SIG-M5 (cell line): ENCODE measurements around the gene NFIX.

Experiments used
- DNase-seq: peaks from one replicate; lab custom pipeline; 2025; lab: John Stamatoyannopoulos, UW

The NFIX gene

GRCh38 chr19:13056052-13056660 lies 60.9 kb downstream of the NFIX start:
- no peak for DNase-seq

DNA sequence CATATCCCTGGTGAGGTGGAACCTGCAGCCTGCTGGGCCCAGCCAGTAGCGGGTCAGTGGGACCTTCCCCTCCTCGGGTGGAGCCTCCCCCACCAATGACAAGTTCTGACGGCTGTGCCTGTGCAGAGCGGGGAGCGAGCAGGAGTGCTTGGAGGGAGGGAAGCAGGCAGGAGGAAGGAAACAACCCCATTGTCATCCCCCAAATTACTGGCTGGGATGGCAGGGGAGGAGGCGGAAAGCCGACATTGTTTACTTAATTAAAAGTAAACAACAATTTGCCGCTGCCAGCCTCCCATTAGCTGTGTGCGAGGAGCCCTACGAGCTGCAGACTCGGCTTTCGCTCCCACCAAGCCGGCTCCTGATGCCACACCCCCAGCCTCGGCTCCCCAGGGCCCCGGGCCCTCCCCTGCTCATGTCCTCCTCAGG lies 61.9 kb downstream of the NFIX start:
- no peak for DNase-seq

DNA sequence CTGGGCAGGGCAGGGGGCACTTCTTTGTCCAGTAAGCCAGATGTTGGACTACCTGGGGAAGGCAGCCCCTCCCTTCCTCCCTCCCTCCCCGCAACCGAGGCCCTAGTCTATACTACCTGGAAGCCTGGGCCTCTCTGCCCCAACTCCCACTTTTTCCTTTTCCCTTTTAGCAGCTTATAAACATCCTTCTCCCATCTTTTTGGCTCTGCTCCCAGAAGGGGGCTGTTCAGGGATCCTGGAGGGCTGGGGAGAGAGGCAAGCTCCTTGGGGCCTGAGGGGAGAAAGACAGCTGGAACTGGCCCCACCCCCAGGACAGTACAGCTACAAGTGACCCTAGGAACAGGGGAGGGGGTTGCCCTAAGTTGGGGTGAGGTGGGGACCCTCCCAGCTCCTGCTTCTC lies 62.5 kb downstream of the NFIX start:
- no peak for DNase-seq

DNA sequence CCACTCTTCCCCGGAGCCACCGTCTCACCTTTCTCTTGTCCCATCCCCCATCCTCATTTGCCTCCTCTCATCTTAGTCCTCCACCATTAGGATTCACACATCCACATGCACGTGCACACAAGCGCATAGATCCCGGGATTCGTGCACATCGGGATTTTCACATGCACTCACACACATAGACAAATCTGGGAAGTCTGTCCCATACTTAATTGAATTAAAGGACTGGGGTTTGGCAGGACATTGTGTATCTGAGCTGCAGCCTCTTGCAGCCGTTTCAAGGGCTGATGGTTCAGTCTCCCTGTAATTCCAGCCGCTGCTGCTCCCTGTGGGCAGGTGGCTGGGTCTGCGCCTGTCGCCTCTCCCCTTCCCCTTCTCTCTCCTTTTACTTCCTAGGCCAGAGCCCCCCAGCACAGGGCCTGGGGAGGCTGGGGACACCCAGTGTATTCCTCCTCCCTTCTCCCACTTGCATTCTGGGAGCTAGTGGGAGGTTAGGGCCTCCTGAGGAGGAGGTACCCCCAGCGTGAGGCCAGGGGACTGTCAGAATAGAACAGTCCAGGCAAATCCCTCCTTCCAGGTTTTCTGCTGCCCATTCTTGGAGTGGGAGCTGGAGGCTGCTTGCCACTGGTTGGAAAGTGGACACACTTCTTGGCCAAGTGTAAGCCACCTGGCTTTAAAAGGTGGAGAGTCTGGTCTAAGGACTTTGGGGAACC lies 63.8 kb downstream of the NFIX start:
- DNase-seq, result no peak

GRCh38 chr19:13060233-13060963 lies 65.1 kb downstream of the NFIX start:
- no peak for DNase-seq

- DNase-seq, result no peak
Observed at GRCh38 chr19:13060964-13061927, 66.0 kb downstream of the NFIX start.

- no peak for DNase-seq
Observed at GRCh38 chr19:13062317-13062716, 67.0 kb downstream of the NFIX start.

GRCh38 chr19:13063461-13064091 lies 68.3 kb downstream of the NFIX start:
- DNase-seq, result no peak

- no peak for DNase-seq
Observed at GRCh38 chr19:13064092-13064489, 68.8 kb downstream of the NFIX start.

- DNase-seq, result no peak
Observed at GRCh38 chr19:13066226-13066625, 71.0 kb downstream of the NFIX start.

DNA sequence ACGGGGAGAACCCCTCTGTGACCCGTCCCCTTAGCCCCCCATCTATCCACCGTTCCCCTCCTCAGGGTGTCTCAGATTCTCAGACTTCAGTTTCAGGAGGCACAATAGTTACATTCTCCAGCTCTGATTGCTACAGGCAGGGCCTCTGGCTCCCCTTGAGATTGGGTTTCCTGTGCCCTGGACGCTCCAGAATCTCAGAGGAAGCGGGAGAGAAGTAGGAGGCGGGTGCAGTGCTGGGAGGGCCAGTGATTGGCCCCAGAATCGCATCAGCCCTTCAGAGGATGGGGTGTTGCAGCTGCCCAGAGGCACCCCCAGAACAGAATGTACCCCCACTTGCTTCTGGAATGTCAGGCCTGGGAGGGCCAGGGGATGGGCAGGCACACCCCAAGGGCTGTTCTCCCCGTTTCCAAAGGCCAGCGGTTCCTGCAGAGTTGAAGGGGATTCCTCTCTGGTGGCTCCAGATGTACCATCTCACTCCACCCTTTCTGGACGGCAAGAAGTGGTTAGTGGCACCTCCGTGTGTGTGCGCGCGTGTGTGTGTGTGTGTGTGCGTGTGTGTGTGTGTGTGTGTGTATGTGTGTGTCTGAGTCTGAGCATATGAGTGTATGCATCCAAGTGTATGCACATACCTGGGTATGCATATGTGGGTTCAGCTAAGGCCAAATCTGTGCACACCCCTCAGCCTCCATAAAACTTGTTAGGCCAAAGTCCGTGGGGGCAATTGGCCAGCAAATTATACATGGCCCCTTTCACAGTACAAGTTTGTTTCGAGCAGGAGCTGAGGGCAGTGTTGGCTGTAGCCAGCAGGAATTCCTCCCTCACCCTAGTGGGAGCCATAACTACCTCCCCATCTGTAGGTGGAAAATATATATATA lies 71.9 kb downstream of the NFIX start:
- no peak for DNase-seq

- no peak for DNase-seq
Observed at GRCh38 chr19:13068085-13068846, 73.0 kb downstream of the NFIX start.

DNA sequence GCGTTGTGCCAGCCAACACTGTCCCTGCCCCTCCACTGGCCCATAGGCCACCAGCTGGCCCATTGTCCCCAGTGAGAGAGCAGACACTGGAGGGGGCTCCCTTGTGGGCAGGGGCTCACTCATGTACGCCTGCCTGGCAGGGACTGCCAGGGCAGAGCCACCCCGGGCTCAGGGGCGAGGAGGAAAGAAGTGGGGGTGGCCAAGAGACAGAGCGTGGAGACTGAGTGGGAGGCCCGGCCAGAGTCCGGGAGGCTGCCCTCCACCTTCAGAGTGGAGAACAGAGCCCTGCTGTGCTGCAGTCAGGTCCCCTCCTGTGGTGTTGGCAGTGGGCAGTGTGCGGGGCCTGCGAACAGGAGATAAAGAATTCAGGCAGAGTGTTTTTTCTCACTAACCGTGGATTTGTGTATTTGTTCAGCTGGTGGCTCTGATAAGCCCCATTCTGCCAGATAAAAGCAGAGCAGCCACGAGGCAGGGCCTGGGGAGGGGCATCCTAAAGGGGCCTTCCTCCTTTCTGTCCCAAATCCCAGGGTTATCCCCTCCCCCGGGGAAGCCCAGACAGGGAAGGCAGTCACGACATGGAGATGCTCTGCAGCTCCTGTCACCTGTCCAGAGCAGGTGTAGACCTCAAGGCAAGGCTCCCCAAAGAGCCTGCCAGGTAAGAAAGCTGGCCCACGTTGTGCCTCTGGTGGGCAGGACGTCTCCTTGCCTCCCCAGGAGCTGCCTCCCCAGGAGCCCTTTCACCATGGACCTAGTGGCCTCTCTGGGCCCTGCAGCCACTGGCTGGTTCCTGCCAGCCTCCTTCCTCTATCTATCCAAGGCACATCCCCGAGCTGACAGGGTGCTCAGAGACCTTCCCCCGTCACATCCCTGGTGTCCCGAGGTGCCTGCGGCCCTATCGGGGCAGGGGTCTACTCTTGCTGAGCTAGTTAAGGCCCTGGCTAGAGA lies 74.4 kb downstream of the NFIX start:
- DNase-seq, result no peak

GRCh38 chr19:13070425-13071140 lies 75.3 kb downstream of the NFIX start:
- no peak for DNase-seq

DNA sequence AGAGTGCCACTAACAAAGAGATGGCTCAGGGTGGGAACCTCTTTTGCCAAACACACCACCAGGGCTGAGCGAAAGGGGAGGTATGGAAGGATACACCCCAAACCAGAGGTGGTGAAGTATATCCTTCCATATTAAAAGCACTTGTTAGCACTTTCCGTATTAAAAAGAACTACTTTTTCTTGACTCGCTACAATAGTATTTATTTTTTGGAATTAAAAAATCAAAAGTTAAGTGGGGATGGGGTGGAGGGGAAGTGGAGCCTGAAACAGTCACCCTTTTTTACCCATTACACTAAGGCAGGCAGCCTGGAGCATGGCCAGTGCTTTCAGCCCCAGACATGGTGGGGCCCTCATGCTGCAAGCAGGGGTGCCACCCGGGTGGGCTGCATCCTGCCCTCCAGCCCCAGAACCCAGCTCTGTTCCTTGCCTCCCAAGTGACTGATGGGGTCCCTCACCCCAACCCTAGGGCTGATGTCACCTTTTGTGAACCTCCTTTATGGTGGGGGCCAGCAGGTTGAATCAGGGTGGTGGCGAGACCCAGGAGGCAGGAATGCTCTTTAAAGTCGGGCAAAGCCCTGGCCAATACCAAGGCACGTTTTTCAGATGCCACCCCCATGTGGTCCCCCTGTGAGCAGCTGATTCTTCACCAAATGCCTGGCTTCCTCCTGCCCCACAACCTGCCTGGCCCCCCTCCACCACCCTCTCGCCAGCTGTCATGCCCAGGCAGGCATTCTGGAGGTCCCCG lies 76.3 kb downstream of the NFIX start:
- no peak for DNase-seq

DNA sequence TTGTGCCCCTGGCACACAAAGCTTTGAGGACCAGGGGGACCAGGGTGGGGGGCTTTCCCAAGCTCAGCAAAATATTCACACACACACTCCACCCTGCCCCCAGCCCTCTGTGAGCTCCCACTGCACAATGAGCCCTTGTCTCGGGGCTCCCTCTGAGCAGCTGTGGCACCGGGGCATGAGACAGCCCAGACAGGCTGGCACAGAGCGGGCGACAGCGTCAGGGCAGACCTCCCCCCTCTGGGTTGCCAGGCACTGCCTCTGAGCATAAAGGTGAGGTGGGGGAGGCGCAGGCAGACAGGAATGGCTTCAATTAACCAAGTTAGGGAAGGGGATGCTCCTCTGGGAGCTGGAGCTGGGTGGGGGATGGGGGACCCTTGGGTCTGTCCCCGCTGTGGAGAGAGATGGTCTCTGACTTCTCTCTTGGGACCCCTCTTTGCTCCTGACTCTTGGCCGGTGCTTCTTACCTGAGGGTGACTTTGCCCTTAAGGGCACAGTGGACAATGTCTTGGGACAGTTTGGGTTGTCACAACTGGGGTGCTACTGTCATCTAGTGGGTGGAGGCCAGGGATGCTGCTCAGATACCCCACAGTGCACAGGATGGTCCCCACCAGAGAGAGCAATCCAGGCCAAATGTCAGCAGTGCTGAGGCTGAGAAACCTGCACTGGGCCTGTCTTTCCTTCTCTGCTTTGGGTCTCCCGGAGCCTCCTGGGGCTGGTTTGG lies 77.1 kb downstream of the NFIX start:
- DNase-seq, result no peak

DNA sequence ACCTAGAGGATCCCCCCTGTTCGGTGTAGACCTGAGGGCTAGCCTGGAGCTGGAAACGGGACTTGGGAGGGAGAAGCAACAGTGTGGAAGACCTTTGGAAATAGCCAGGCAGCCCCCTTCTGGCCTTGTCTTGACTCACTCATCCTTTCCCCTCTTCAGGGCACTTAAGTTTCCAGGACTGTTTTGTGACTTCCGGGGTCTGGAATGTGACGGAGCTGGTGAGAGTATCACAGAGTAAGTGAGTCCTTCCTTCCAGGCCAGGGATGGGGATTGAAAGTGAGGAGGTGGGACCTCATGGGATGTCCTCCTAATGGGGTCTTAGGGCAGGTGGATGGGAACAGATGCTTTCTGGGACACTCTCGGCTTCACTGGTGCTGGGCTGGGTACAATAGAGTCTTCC lies 78.0 kb downstream of the NFIX start:
- DNase-seq, result no peak
